CD8-positive, alpha-beta memory T cell (primary cell): ENCODE results near the gene ACTR1A. TPM values are rescaled to one million over a fixed set of nuclear protein-coding genes. Genes with fewer than 3 reads are reported as not detected.
A peak's percentile ranks its signal among the peaks of the same experiment; 100 is the strongest.

Experiments used
- CTCF ChIA-PET: fragments of 350-600 bp; sonication (Branson Sonifier 250); formaldehyde crosslinking; loops from one replicate; lab custom pipeline; 2021; ENCODE audit warnings: antibody characterized with exemption; lab: Charles Lee
- POLR2A ChIA-PET: fragments of 350-600 bp; sonication (Branson Sonifier 250); formaldehyde crosslinking; loops from one replicate; lab custom pipeline; 2021; ENCODE audit warnings: antibody characterized with exemption; lab: Charles Lee
- DNase-seq, 5 donors: peaks; one replicate each; pipeline versions ENCODE4 v3.0.0 to v3.0.0-alpha.2; 2020 to 2022; ENCODE audit warnings: mixed read lengths in 1 of 5
- H3K27ac ChIP-seq: one replicate; pipeline ENCODE4 v1.7.0; 2013; ENCODE audit warnings: low read depth, mild to moderate bottlenecking, low read length, moderate library complexity
- H3K27me3 ChIP-seq: 2 replicates; pipeline ENCODE4 v1.7.0; 2013; ENCODE audit warnings: low read length, mild to moderate bottlenecking; ENCODE audit not compliant: insufficient read depth, poor library complexity, severe bottlenecking
- H3K36me3 ChIP-seq: 2 replicates; pipeline ENCODE4 v1.7.0; 2013; ENCODE audit warnings: mild to moderate bottlenecking, low read length, moderate library complexity; ENCODE audit not compliant: insufficient read depth
- H3K4me1 ChIP-seq: 2 replicates; pipeline ENCODE4 v1.7.0; 2013; ENCODE audit warnings: mild to moderate bottlenecking, low read length, moderate library complexity; ENCODE audit not compliant: insufficient read depth
- H3K4me3 ChIP-seq: 2 replicates; pipeline ENCODE4 v1.7.0; 2013; ENCODE audit warnings: mild to moderate bottlenecking, low read length
- H3K9me3 ChIP-seq: 2 replicates; pipeline ENCODE4 v1.7.0; 2013; ENCODE audit warnings: mild to moderate bottlenecking, low read length
- H3K27ac Mint-ChIP-seq, 8 donors: one replicate each; pipeline ENCODE4 v1.8.0; 2020 to 2021; ENCODE audit warnings: mixed read lengths in 8 of 8, mild to moderate bottlenecking in 6 of 8, inconsistent platforms in 3 of 8, moderate library complexity in 3 of 8
- H3K27me3 Mint-ChIP-seq, 2 donors: one replicate each; pipeline ENCODE4 v1.8.0; 2020 to 2021; ENCODE audit warnings: mixed read lengths in 2 of 2, mild to moderate bottlenecking in 1 of 2, moderate library complexity in 1 of 2
- H3K36me3 Mint-ChIP-seq, 3 donors: one replicate each; pipeline ENCODE4 v1.8.0; 2020 to 2021; ENCODE audit warnings: mixed read lengths in 3 of 3, inconsistent platforms in 1 of 3, mild to moderate bottlenecking in 1 of 3
- H3K4me1 Mint-ChIP-seq, 3 donors: one replicate each; pipeline ENCODE4 v1.8.0; 2020 to 2021; ENCODE audit warnings: mixed read lengths in 3 of 3, inconsistent platforms in 1 of 3, mild to moderate bottlenecking in 1 of 3
- H3K4me3 Mint-ChIP-seq, 7 donors: one replicate each; pipeline ENCODE4 v1.8.0; 2020 to 2021; ENCODE audit warnings: mixed read lengths in 7 of 7, mild to moderate bottlenecking in 6 of 7, moderate library complexity in 4 of 7, inconsistent platforms in 2 of 7
- H3K9me3 Mint-ChIP-seq, 5 donors: one replicate each; pipeline ENCODE4 v1.8.0; 2020 to 2022; ENCODE audit warnings: mixed read lengths in 5 of 5, mild to moderate bottlenecking in 3 of 5, moderate library complexity in 2 of 5, inconsistent platforms in 1 of 5
- polyA plus RNA-seq: library from polyadenylated mRNA; unstranded; fragments of 300-500 nt; fragmentation: Illumina TruSeq; gene quantifications from one replicate; pipeline ENCODE4 v1.2.3, GENCODE V29; 2021
- total RNA-seq, 2 experiments: library from RNA; stranded (reverse); gene quantifications; one replicate each; pipeline ENCODE4 v1.2.3, GENCODE V29; 2021

The ACTR1A gene
- total and polyA plus RNA-seq, 3 experiments from 2014 or later = 76.4 to 80.4 (median 79.6) TPM

GRCh38 chr10:102435529-102436233, 66.8 kb downstream of the ACTR1A start:
- Mint-ChIP-seq H3K4me3 (peak overlapping the region; percentile 73 to 88 (median 80)), H3K4me1 (peaks cover 34 to 54% (median 50%) of the 10 kb centered on the region in 3 donors), H3K9me3 (no peaks in the 10 kb centered on the region), H3K27me3 (peaks cover 0 to 10% of the 10 kb centered on the region in 2 donors), H3K36me3 (peaks cover 0 to 5% (median 0%) of the 10 kb centered on the region in 3 donors), H3K27ac (peak overlapping the region; percentile 72 to 97 (median 85))
- peak in 1 of 5 donors; percentile 34 for DNase-seq
- Histone ChIP-seq H3K4me3 (peak overlapping the region; percentile 73), H3K36me3 (no peaks in the 10 kb centered on the region), H3K27ac (peak overlapping the region; percentile 60), H3K4me1 (peaks cover 50% of the 10 kb centered on the region), H3K27me3 (no peaks in the 10 kb centered on the region), H3K9me3 (no peaks in the 10 kb centered on the region)
- ChIA-PET POLR2A (interaction anchor here (0.5 to 1.5 kb wide), 2 partner anchors 15 to 37 kb away, joined by 4 to 5 read pairs; partner anchors contain the start of gene C10orf95), CTCF (interaction anchor here (0.6 to 4.8 kb wide), 7 partner anchors 10 to 266 kb away, joined by 3 to 20 read pairs (median 3); partner anchors contain the start of genes FBXL15 and NFKB2)

GRCh38 chr10:102435133-102435497, 67.4 kb downstream of the ACTR1A start:
- H3K36me3 ChIP-seq = no peaks in the 10 kb centered on the region
- H3K4me3 ChIP-seq = peak overlapping the region; percentile 49
- Mint-ChIP-seq H3K27me3 (peaks cover 0 to 10% of the 10 kb centered on the region in 2 donors), H3K36me3 (peaks cover 0 to 5% (median 0%) of the 10 kb centered on the region in 3 donors), H3K4me3 (peak overlapping the region; percentile 73 to 88 (median 80)), H3K9me3 (no peaks in the 10 kb centered on the region), H3K27ac (peak overlapping the region; percentile 72 to 97 (median 82)), H3K4me1 (peaks cover 34 to 57% (median 50%) of the 10 kb centered on the region in 3 donors)
- peak overlapping the region; percentile 60 for H3K27ac ChIP-seq
- no peaks in the 10 kb centered on the region for H3K9me3 ChIP-seq
- peaks cover 50% of the 10 kb centered on the region for H3K4me1 ChIP-seq
- POLR2A ChIA-PET = interaction anchor here (0.5 to 1.5 kb wide), 3 partner anchors 16 to 36 kb away, joined by 4 to 5 read pairs (median 4); partner anchors contain the start of gene C10orf95
- CTCF ChIA-PET = interaction anchor here (0.9 to 4.8 kb wide), 6 partner anchors 9 to 266 kb away, joined by 3 to 20 read pairs (median 4); partner anchors contain the start of genes FBXL15 and NFKB2
- no peaks in the 10 kb centered on the region for H3K27me3 ChIP-seq
- DNase-seq = no peak

DNA sequence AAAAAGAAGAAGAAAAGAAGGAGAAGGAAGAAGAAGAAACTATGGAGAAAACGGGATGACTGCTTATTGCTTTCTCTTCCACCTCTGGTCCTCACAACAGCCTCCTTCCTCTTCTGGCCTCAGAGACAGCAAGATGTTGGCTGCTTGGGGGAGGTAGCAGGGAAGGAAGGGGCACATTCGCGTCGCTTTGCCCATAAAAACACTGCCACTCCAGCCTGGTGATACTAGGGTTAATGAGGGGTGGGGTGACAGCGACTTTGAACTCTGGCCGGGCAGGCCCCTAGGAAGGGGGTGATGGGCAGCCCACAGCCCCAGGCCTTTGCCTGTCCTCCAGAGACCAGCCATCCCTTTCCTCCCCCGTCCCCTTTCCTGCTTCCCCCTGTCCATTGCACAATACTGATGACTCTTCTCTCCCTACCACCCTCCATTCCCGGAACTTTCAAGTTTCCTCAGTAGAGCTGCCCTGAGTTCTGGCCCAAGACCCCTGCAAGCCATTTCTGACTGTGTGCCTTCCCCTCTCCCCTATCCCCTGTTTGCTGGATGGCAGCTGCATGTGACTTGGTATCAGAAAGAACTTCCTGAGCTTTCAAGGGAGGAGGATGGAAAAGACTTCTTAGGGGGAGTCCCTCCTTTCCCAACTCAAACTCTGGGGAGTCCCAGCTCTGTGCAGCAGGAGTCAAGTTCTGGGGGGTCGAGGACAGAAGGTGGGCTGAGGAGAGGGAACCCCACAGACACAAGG, 67.9 kb downstream of the ACTR1A start:
- peak overlapping the region; percentile 30 to 85 (median 76) for H3K4me3 Mint-ChIP-seq
- Histone ChIP-seq H3K4me3 (peak overlapping the region; percentile 49), H3K4me1 (peaks cover 50% of the 10 kb centered on the region), H3K36me3 (no peaks in the 10 kb centered on the region), H3K9me3 (no peaks in the 10 kb centered on the region), H3K27me3 (no peaks in the 10 kb centered on the region), H3K27ac (peak overlapping the region; percentile 60)
- ChIA-PET POLR2A (interaction anchor here (0.6 to 3.2 kb wide), 3 partner anchors 13 to 68 kb away, joined by 3 to 45 read pairs (median 4); partner anchors contain the start of gene FBXL15), CTCF (interaction anchor here (1.0 to 4.8 kb wide), 5 partner anchors 14 to 204 kb away, joined by 3 to 20 read pairs (median 4); partner anchors contain the start of genes FBXL15 and NFKB2)
- H3K27me3 Mint-ChIP-seq = peaks cover 0 to 10% of the 10 kb centered on the region in 2 donors
- H3K4me1 Mint-ChIP-seq = peaks cover 34 to 57% (median 50%) of the 10 kb centered on the region in 3 donors
- no peaks in the 10 kb centered on the region for H3K9me3 Mint-ChIP-seq
- H3K27ac Mint-ChIP-seq = peak overlapping the region; percentile 38 to 97 (median 82)
- no peak for DNase-seq
- H3K36me3 Mint-ChIP-seq = peaks cover 0 to 5% (median 0%) of the 10 kb centered on the region in 3 donors

DNA sequence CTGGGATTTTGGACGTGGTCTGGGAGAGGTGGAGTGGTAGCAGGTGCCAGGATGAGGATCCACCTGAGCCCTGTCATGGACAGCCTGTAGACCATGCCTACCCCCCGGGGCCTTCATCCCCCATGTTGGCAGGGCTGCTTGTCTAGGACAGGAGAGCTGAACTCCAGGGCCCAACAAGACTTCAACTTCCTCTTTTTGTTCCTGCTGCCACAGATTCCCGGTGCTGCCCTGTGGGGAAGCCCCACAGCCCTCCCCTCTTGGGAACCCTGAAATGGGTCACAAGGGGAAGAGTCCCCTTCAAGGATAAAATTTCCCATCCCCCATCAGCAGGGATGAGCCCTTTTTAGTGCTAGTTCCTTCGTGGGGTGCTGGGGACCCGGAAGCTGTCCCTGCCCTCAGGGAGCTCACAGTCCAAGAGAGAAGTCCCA, 68.9 kb downstream of the ACTR1A start:
- H3K4me1 ChIP-seq = peaks cover 50% of the 10 kb centered on the region
- peak overlapping the region; percentile 38 to 97 (median 92) for H3K4me3 Mint-ChIP-seq
- H3K27me3 Mint-ChIP-seq = peaks cover 0 to 10% of the 10 kb centered on the region in 2 donors
- no peaks in the 10 kb centered on the region for H3K9me3 Mint-ChIP-seq
- peaks cover 0 to 5% (median 0%) of the 10 kb centered on the region in 3 donors for H3K36me3 Mint-ChIP-seq
- H3K9me3 ChIP-seq = no peaks in the 10 kb centered on the region
- CTCF ChIA-PET = interaction anchor here (1.0 to 4.8 kb wide), 4 partner anchors 17 to 70 kb away, joined by 3 to 20 read pairs (median 5); no protein-coding TSS in a partner anchor
- no peaks in the 10 kb centered on the region for H3K36me3 ChIP-seq
- peak overlapping the region; percentile 16 for H3K27ac ChIP-seq
- no peaks in the 10 kb centered on the region for H3K27me3 ChIP-seq
- POLR2A ChIA-PET = interaction anchor here (0.6 to 3.2 kb wide), 4 partner anchors 12 to 102 kb away, joined by 3 to 45 read pairs (median 22); partner anchors contain the start of genes C10orf95 and FBXL15
- H3K27ac Mint-ChIP-seq = peak overlapping the region in 6 of 8 donors; percentile 42 to 98 (median 77)
- H3K4me3 ChIP-seq = peak overlapping the region; percentile 23
- peaks cover 34 to 57% (median 50%) of the 10 kb centered on the region in 3 donors for H3K4me1 Mint-ChIP-seq
- DNase-seq = no peak

DNA sequence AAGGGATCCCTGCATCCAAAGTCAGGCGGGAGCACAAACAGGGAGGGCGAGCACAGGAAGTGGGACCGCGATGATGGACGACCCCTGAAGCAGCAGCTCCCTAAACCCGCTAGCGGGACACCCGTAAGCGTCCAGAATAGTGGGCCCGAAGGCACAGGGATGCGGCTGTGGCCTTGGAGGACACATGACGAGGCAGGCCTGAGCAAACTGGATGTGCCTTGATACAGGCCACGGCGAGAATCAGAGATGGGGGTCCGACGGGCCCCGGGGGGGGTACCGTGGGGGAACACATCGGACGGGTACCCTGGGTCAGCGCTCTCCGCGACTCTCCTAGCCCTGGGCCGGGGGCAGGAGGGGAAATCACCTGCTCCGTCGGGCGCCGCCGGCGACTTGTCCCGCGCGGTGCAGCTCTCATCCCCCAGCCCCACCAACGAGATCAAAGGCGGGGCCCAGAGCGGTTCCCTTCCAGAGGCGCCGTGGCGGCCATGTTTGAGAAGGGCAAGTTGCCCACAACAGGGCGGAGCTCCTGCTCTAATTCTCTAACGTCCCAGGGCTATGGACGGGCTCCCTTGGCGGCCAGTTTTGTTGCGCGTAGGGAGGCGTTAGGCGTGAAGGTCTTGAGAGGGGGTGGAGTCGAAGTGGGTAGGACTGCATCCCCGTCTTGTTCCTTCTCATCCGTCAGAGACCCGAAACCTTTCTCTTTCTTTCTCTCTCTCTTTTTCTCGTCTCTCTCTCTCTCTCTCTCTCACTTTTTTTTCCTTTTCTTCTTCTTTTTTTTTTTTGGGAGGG, 70.2 kb downstream of the ACTR1A start, which contains the start of gene CUEDC2:
Gene CUEDC2 (minus strand): TSS at position 413 of the 789 bp plus-strand sequence. CDS start 7,386 bp downstream, outside the sequence.
- peak within 1 kb of the TSS; percentile 84 to 98 (median 88) for H3K27ac Mint-ChIP-seq
- H3K4me1 Mint-ChIP-seq = peaks cover 31 to 51% (median 42%) of the 10 kb centered on the region in 3 donors
- Histone ChIP-seq H3K4me1 (peaks cover 48% of the 10 kb centered on the region), H3K27ac (peak within 1 kb of the TSS; percentile 70), H3K36me3 (no peaks in the 10 kb centered on the region), H3K27me3 (no peaks in the 10 kb centered on the region), H3K4me3 (peak within 1 kb of the TSS; percentile 75), H3K9me3 (no peaks in the 10 kb centered on the region)
- H3K9me3 Mint-ChIP-seq = no peaks in the 10 kb centered on the region
- CTCF ChIA-PET = interaction anchor here (0.5 to 4.8 kb wide), 8 partner anchors 8 to 159 kb away, joined by 3 to 20 read pairs (median 4); partner anchors contain the start of gene FBXL15
- H3K4me3 Mint-ChIP-seq = peak within 1 kb of the TSS; percentile 89 to 97 (median 93)
- DNase-seq = peak; percentile 87 to 94 (median 90)
- peaks cover 0 to 5% (median 0%) of the 10 kb centered on the region in 3 donors for H3K36me3 Mint-ChIP-seq
- POLR2A ChIA-PET = interaction anchor here (0.6 to 3.2 kb wide), 6 partner anchors 10 to 187 kb away, joined by 3 to 45 read pairs (median 3); partner anchors contain the start of genes C10orf95, FBXL15 and GBF1
- peaks cover 0 to 10% of the 10 kb centered on the region in 2 donors for H3K27me3 Mint-ChIP-seq

- Histone ChIP-seq H3K27ac (peak overlapping the region; percentile 70), H3K4me1 (peaks cover 43% of the 10 kb centered on the region), H3K27me3 (no peaks in the 10 kb centered on the region), H3K36me3 (no peaks in the 10 kb centered on the region), H3K4me3 (peak overlapping the region; percentile 75), H3K9me3 (no peaks in the 10 kb centered on the region)
- Mint-ChIP-seq H3K4me1 (peaks cover 27 to 51% (median 37%) of the 10 kb centered on the region in 3 donors), H3K4me3 (peak overlapping the region; percentile 89 to 97 (median 93)), H3K27me3 (peaks cover 0 to 10% of the 10 kb centered on the region in 2 donors), H3K27ac (peak overlapping the region; percentile 47 to 98 (median 85)), H3K9me3 (no peaks in the 10 kb centered on the region), H3K36me3 (peaks cover 0 to 7% (median 0%) of the 10 kb centered on the region in 3 donors)
- POLR2A ChIA-PET = interaction anchor here (0.7 to 3.2 kb wide), 4 partner anchors 10 to 186 kb away, joined by 3 to 45 read pairs (median 22); partner anchors contain the start of genes C10orf95, FBXL15 and GBF1
- no peak for DNase-seq
- CTCF ChIA-PET = interaction anchor here (1.0 to 4.8 kb wide), 3 partner anchors 8 to 33 kb away, joined by 6 to 20 read pairs (median 16); partner anchors contain the start of gene FBXL15
These were observed 70.9 kb downstream of the ACTR1A start for GRCh38 chr10:102431452-102432124.
